ENCODE measurements around the gene ATP8A2. TPM values are rescaled to one million over a fixed set of nuclear protein-coding genes. Genes with fewer than 3 reads are reported as not detected.

ATP8A2 gene
- total RNA-seq, 5 donors from 2014 or later (not counting 1 experiment from before 2014, with no cell fraction given): 0.39 to 0.85 (median 0.73) TPM

GRCh38 chr13:25440061-25440460 is 68.3 kb downstream of the ATP8A2 start:
- no peak overlapping the region for H3K27ac ChIP-seq (ENCODE audit: low read length)
- no peaks in the 10 kb centered on the region for H3K9me3 ChIP-seq
- ChIA-PET CTCF (no interaction called here), POLR2A (no interaction called here)
- Mint-ChIP-seq H3K36me3 (no peaks in the 10 kb centered on the region), H3K9me3 (no peaks in the 10 kb centered on the region), H3K4me3 (no peak overlapping the region), H3K27me3 (peaks cover 29 to 45% of the 10 kb centered on the region in 2 donors), H3K27ac (no peak overlapping the region), H3K4me1 (no peaks in the 10 kb centered on the region)
- WGBS (ENCODE audit: insufficient coverage): no CpG with 5 or more reads among the region's 4 CpGs
- peaks cover 0 to 7% of the 10 kb centered on the region in 2 experiments for H3K27me3 ChIP-seq (replicated peaks in 1 of 2; ENCODE audit: control insufficient read depth in 2 of 2, extremely low read depth in 1 of 2, insufficient read depth in 2 of 2, low read length in 1 of 2)
- H3K4me3 ChIP-seq (ENCODE audit: control insufficient read depth in 1 of 2, extremely low read depth in 1 of 2, low read length in 1 of 2): no peak overlapping the region
- no peak for ATAC-seq (replicated peaks in 1 of 4)
- no peaks in the 10 kb centered on the region for H3K4me1 ChIP-seq (ENCODE audit: control insufficient read depth in 1 of 2, extremely low read depth in 1 of 2, insufficient read depth in 2 of 2, low read length in 2 of 2)
- H3K36me3 ChIP-seq (ENCODE audit: control insufficient read depth in 2 of 2, extremely low read depth in 1 of 2, insufficient read depth in 1 of 2, low read length in 1 of 2): no peaks in the 10 kb centered on the region
- DNase-seq: no peak

GRCh38 chr13:25446261-25446660 is 74.5 kb downstream of the ATP8A2 start:
- H3K9me3 ChIP-seq: no peaks in the 10 kb centered on the region
- H3K36me3 ChIP-seq (ENCODE audit: control insufficient read depth in 2 of 2, extremely low read depth in 1 of 2, insufficient read depth in 1 of 2, low read length in 1 of 2): no peaks in the 10 kb centered on the region
- no peak overlapping the region for H3K4me3 ChIP-seq (ENCODE audit: control insufficient read depth in 1 of 2, extremely low read depth in 1 of 2, low read length in 1 of 2)
- DNase-seq: no peak
- H3K36me3 Mint-ChIP-seq: no peaks in the 10 kb centered on the region
- no peaks in the 10 kb centered on the region for H3K4me1 ChIP-seq (ENCODE audit: control insufficient read depth in 1 of 2, extremely low read depth in 1 of 2, insufficient read depth in 2 of 2, low read length in 2 of 2)
- peaks cover 21 to 45% of the 10 kb centered on the region in 2 donors for H3K27me3 Mint-ChIP-seq
- no peak overlapping the region for H3K4me3 Mint-ChIP-seq
- WGBS (ENCODE audit: insufficient coverage): no CpG with 5 or more reads among the region's 4 CpGs
- no peak overlapping the region for H3K27ac ChIP-seq (ENCODE audit: low read length)
- ChIA-PET CTCF (interaction anchor here in 1 of 2 donors (1.1 kb wide), 1 partner anchor 14 kb away, joined by 3 read pairs; no protein-coding TSS in a partner anchor), POLR2A (no interaction called here)
- peaks cover 0 to 5% of the 10 kb centered on the region in 2 experiments for H3K27me3 ChIP-seq (replicated peaks in 1 of 2; ENCODE audit: control insufficient read depth in 2 of 2, extremely low read depth in 1 of 2, insufficient read depth in 2 of 2, low read length in 1 of 2)
- no peak for ATAC-seq (replicated peaks in 1 of 4)
- no peaks in the 10 kb centered on the region for H3K9me3 Mint-ChIP-seq
- no peaks in the 10 kb centered on the region for H3K4me1 Mint-ChIP-seq
- no peak overlapping the region for H3K27ac Mint-ChIP-seq

- DNase-seq (no peak), ATAC-seq (replicated peaks in 1 of 4) (no peak)
- no peaks in the 10 kb centered on the region for H3K4me1 Mint-ChIP-seq
- ChIA-PET POLR2A (no interaction called here), CTCF (interaction anchor here in 1 of 2 donors (1.1 kb wide), 1 partner anchor 12 kb away, joined by 3 read pairs; no protein-coding TSS in a partner anchor)
- no peaks in the 10 kb centered on the region for H3K36me3 Mint-ChIP-seq
- H3K27me3 ChIP-seq (replicated peaks in 1 of 2; ENCODE audit: control insufficient read depth in 2 of 2, extremely low read depth in 1 of 2, insufficient read depth in 2 of 2, low read length in 1 of 2): peaks cover 0 to 5% of the 10 kb centered on the region in 2 experiments
- no peaks in the 10 kb centered on the region for H3K36me3 ChIP-seq (ENCODE audit: control insufficient read depth in 2 of 2, extremely low read depth in 1 of 2, insufficient read depth in 1 of 2, low read length in 1 of 2)
- no peak overlapping the region for H3K27ac ChIP-seq (ENCODE audit: low read length)
- no peaks in the 10 kb centered on the region for H3K4me1 ChIP-seq (ENCODE audit: control insufficient read depth in 1 of 2, extremely low read depth in 1 of 2, insufficient read depth in 2 of 2, low read length in 2 of 2)
- H3K27me3 Mint-ChIP-seq: peaks cover 25 to 43% of the 10 kb centered on the region in 2 donors
- H3K9me3 ChIP-seq: no peaks in the 10 kb centered on the region
- no peaks in the 10 kb centered on the region for H3K9me3 Mint-ChIP-seq
- no peak overlapping the region for H3K4me3 Mint-ChIP-seq
- no peak overlapping the region for H3K4me3 ChIP-seq (ENCODE audit: control insufficient read depth in 1 of 2, extremely low read depth in 1 of 2, low read length in 1 of 2)
- no peak overlapping the region for H3K27ac Mint-ChIP-seq
- 43% methylated on average over 1 of the region's 3 CpGs for WGBS (ENCODE audit: insufficient coverage)
Measured at GRCh38 chr13:25447396-25447795, 75.6 kb downstream of the ATP8A2 start.

- H3K9me3 ChIP-seq: no peaks in the 10 kb centered on the region
- H3K4me1 ChIP-seq (ENCODE audit: control insufficient read depth in 1 of 2, extremely low read depth in 1 of 2, insufficient read depth in 2 of 2, low read length in 2 of 2): no peaks in the 10 kb centered on the region
- CTCF ChIA-PET: no interaction called here
- no peaks in the 10 kb centered on the region for H3K36me3 Mint-ChIP-seq
- no peaks in the 10 kb centered on the region for H3K4me1 Mint-ChIP-seq
- peaks cover 16 to 48% of the 10 kb centered on the region in 2 donors for H3K27me3 Mint-ChIP-seq
- DNase-seq (no peak), ATAC-seq (replicated peaks in 1 of 4) (no peak)
- H3K9me3 Mint-ChIP-seq: no peaks in the 10 kb centered on the region
- WGBS (ENCODE audit: insufficient coverage): 91% methylated on average over 5 of the region's 7 CpGs
- H3K27me3 ChIP-seq (replicated peaks in 1 of 2; ENCODE audit: control insufficient read depth in 2 of 2, extremely low read depth in 1 of 2, insufficient read depth in 2 of 2, low read length in 1 of 2): peaks cover 0 to 11% of the 10 kb centered on the region in 2 experiments
- H3K27ac ChIP-seq (ENCODE audit: low read length): no peak overlapping the region
- POLR2A ChIA-PET: no interaction called here
- no peak overlapping the region for H3K4me3 Mint-ChIP-seq
- no peak overlapping the region for H3K27ac Mint-ChIP-seq
- no peaks in the 10 kb centered on the region for H3K36me3 ChIP-seq (ENCODE audit: control insufficient read depth in 2 of 2, extremely low read depth in 1 of 2, insufficient read depth in 1 of 2, low read length in 1 of 2)
- H3K4me3 ChIP-seq (ENCODE audit: control insufficient read depth in 1 of 2, extremely low read depth in 1 of 2, low read length in 1 of 2): no peak overlapping the region
Measured at GRCh38 chr13:25453850-25454365, 82.1 kb downstream of the ATP8A2 start.

GRCh38 chr13:25455146-25455545 is 83.4 kb downstream of the ATP8A2 start:
- Histone ChIP-seq H3K27me3 (replicated peaks in 1 of 2; ENCODE audit: control insufficient read depth in 2 of 2, extremely low read depth in 1 of 2, insufficient read depth in 2 of 2, low read length in 1 of 2) (peaks cover 0 to 11% of the 10 kb centered on the region in 2 experiments), H3K9me3 (no peaks in the 10 kb centered on the region), H3K27ac (ENCODE audit: low read length) (no peak overlapping the region), H3K4me3 (ENCODE audit: control insufficient read depth in 1 of 2, extremely low read depth in 1 of 2, low read length in 1 of 2) (no peak overlapping the region), H3K36me3 (ENCODE audit: control insufficient read depth in 2 of 2, extremely low read depth in 1 of 2, insufficient read depth in 1 of 2, low read length in 1 of 2) (no peaks in the 10 kb centered on the region), H3K4me1 (ENCODE audit: control insufficient read depth in 1 of 2, extremely low read depth in 1 of 2, insufficient read depth in 2 of 2, low read length in 2 of 2) (no peaks in the 10 kb centered on the region)
- 100% methylated on average over 1 of the region's 3 CpGs for WGBS (ENCODE audit: insufficient coverage)
- ChIA-PET CTCF (no interaction called here), POLR2A (no interaction called here)
- ATAC-seq (replicated peaks in 1 of 4): no peak
- Mint-ChIP-seq H3K4me3 (no peak overlapping the region), H3K4me1 (no peaks in the 10 kb centered on the region), H3K27ac (no peak overlapping the region), H3K36me3 (no peaks in the 10 kb centered on the region), H3K27me3 (peaks cover 22 to 53% of the 10 kb centered on the region in 2 donors), H3K9me3 (no peaks in the 10 kb centered on the region)
- no peak for DNase-seq

GRCh38 chr13:25457566-25457965 is 85.8 kb downstream of the ATP8A2 start:
- no peak overlapping the region for H3K27ac Mint-ChIP-seq
- H3K4me3 Mint-ChIP-seq: no peak overlapping the region
- ATAC-seq (replicated peaks in 1 of 4) (no peak), DNase-seq (no peak)
- CTCF ChIA-PET: no interaction called here
- peaks cover 2 to 11% of the 10 kb centered on the region in 2 experiments for H3K27me3 ChIP-seq (replicated peaks in 1 of 2; ENCODE audit: control insufficient read depth in 2 of 2, extremely low read depth in 1 of 2, insufficient read depth in 2 of 2, low read length in 1 of 2)
- no peaks in the 10 kb centered on the region for H3K4me1 Mint-ChIP-seq
- H3K4me1 ChIP-seq (ENCODE audit: control insufficient read depth in 1 of 2, extremely low read depth in 1 of 2, insufficient read depth in 2 of 2, low read length in 2 of 2): no peaks in the 10 kb centered on the region
- no peak overlapping the region for H3K4me3 ChIP-seq (ENCODE audit: control insufficient read depth in 1 of 2, extremely low read depth in 1 of 2, low read length in 1 of 2)
- 90% methylated on average over 2 of the region's 4 CpGs for WGBS (ENCODE audit: insufficient coverage)
- H3K36me3 ChIP-seq (ENCODE audit: control insufficient read depth in 2 of 2, extremely low read depth in 1 of 2, insufficient read depth in 1 of 2, low read length in 1 of 2): no peaks in the 10 kb centered on the region
- H3K27ac ChIP-seq (ENCODE audit: low read length): no peak overlapping the region
- H3K9me3 ChIP-seq: no peaks in the 10 kb centered on the region
- H3K9me3 Mint-ChIP-seq: no peaks in the 10 kb centered on the region
- no peaks in the 10 kb centered on the region for H3K36me3 Mint-ChIP-seq
- POLR2A ChIA-PET: no interaction called here
- peaks cover 15 to 43% of the 10 kb centered on the region in 2 donors for H3K27me3 Mint-ChIP-seq
